Breast epithelium (tissue), 4 donors: Measurements from ENCODE around the gene CCDC47. TPM values are rescaled to one million over a fixed set of nuclear protein-coding genes. Genes with fewer than 3 reads are reported as not detected.
"Not testable (repeated sequence)": the region's sequence is repeated elsewhere in the genome, so short reads cannot be mapped to it uniquely, and the experiment has no call there.

ENCODE experiments used
- DNase-seq, 2 donors: peaks; one replicate each; pipeline ENCODE4 v3.0.0-alpha.2; 2019; ENCODE audit warnings: low spot score in 2 of 2
- H3K27ac ChIP-seq, 2 donors: fragments of 200-600 bp; sonication (generic) in 1 of 2; one replicate each; pipeline ENCODE4 v1.5.1; 2016 to 2019; ENCODE audit warnings: mild to moderate bottlenecking in 1 of 2
- H3K27me3 ChIP-seq, 2 donors: fragments of 200-600 bp; sonication (generic) in 1 of 2; one replicate each; pipeline versions ENCODE4 v1.5.1 to v1.6.0; 2017 to 2019; ENCODE audit warnings: control low read depth in 1 of 2, mild to moderate bottlenecking in 1 of 2
- H3K36me3 ChIP-seq: fragments of 200-600 bp; one replicate; pipeline ENCODE4 v1.5.1; 2019
- H3K4me1 ChIP-seq, 2 donors: fragments of 200-600 bp; sonication (generic); one replicate each; pipeline ENCODE4 v1.5.1; 2016 to 2019; ENCODE audit warnings: control low read depth in 1 of 2
- H3K4me3 ChIP-seq, 3 donors: fragments of 200-600 bp; sonication (generic); 1 replicate in 2 of 3; 2 replicates in 1 of 3; pipeline ENCODE4 v1.5.1; 2016 to 2019; ENCODE audit warnings: mild to moderate bottlenecking in 3 of 3, moderate library complexity in 2 of 3
- H3K9me3 ChIP-seq, 2 donors: fragments of 200-600 bp; sonication (generic) in 1 of 2; one replicate each; pipeline ENCODE4 v1.5.1; 2016 to 2019; ENCODE audit warnings: control low read depth in 1 of 2
- POLR2A ChIP-seq: fragments of 450-650 bp; IDR thresholded peaks from one replicate; pipeline ENCODE4 v1.6.1; 2016; ENCODE audit warnings: antibody characterized with exemption, mild to moderate bottlenecking, moderate library complexity
- POLR2AphosphoS5 ChIP-seq, 3 donors: sonication (generic); formaldehyde crosslinking; IDR thresholded peaks; one replicate each; pipeline ENCODE4 v1.6.1; 2017; ENCODE audit warnings: antibody characterized with exemption in 3 of 3
- intact Hi-C: fragments of 100-400 bp; cut with DNase I; formaldehyde crosslinking; loops from one replicate; pipeline ENCODE4 v1.15.1; 2023; ENCODE audit warnings: low total_unique reads
- total RNA-seq, 3 donors: library from RNA; depleted of rRNA; stranded (reverse); fragments of >200 nt; gene quantifications; one replicate each; pipeline ENCODE4 v1.1.0, GENCODE V29; 2016
- TF ChIP-seq, protein P1 (sequence below), 3 donors: fragments of 450-650 bp; IDR thresholded peaks; one replicate each; pipeline ENCODE4 v1.5.1; 2016 to 2017; ENCODE audit warnings: antibody characterized with exemption in 3 of 3, mild to moderate bottlenecking in 3 of 3, moderate library complexity in 3 of 3

CCDC47 gene
- total RNA-seq, 3 donors from 2014 or later = 54.1 to 89.5 (median 81.7) TPM

DNA sequence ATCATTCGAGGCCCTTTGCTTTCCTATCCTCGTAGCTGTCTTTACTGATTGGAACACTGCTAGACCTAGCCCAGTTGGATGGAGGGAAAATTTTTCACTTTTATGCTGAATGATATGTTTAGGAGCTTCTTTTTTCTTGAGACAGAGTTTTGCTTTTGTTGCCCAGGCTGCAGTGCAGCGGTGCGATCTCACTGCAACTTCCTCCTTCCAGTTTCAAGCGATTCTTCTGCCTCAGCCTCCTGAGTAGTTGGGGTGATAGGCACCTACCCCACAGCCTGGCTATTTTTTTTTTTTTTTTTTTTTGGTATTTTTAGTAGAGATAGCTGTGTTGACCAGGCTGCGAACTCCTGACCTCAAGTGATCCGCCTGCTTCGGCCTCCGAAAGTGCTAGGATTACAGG is 36.6 kb upstream of the CCDC47 start:
- Histone ChIP-seq H3K9me3 (no peaks in the 10 kb centered on the region), H3K27me3 (no peaks in the 10 kb centered on the region), H3K27ac (no peak overlapping the region), H3K36me3 (peaks cover 26% of the 10 kb centered on the region), H3K4me1 (no peaks in the 10 kb centered on the region), H3K4me3 (no peak overlapping the region)
- intact Hi-C loops = no loop called here
- DNase-seq = no peak
- no peak for TF ChIP-seq POLR2A
- TF ChIP-seq, protein P1, sequence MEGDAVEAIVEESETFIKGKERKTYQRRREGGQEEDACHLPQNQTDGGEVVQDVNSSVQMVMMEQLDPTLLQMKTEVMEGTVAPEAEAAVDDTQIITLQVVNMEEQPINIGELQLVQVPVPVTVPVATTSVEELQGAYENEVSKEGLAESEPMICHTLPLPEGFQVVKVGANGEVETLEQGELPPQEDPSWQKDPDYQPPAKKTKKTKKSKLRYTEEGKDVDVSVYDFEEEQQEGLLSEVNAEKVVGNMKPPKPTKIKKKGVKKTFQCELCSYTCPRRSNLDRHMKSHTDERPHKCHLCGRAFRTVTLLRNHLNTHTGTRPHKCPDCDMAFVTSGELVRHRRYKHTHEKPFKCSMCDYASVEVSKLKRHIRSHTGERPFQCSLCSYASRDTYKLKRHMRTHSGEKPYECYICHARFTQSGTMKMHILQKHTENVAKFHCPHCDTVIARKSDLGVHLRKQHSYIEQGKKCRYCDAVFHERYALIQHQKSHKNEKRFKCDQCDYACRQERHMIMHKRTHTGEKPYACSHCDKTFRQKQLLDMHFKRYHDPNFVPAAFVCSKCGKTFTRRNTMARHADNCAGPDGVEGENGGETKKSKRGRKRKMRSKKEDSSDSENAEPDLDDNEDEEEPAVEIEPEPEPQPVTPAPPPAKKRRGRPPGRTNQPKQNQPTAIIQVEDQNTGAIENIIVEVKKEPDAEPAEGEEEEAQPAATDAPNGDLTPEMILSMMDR (IDR thresholded peaks at IDR 0.05) = no peak

DNA sequence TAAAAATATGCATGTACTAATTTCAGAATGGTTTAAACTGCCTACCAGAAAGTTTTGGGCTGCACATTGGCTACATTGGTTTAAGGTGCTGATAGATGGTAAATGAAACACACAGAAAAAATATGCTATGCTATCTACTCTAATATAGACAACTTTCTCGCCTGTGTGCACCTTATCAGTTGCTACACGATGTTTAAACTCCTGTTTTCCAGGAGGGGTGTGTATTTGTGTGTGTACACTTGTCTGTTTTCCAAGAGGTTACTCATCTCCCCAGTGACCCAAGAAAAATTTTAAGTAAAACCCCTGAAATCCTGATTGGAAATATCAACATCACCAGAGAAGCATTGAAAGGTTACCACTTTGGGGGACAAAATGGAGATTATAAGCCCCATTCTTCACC is 32.2 kb upstream of the CCDC47 start:
- intact Hi-C loops = no loop called here
- Histone ChIP-seq H3K4me3 (no peak overlapping the region), H3K27ac (no peak overlapping the region), H3K36me3 (peaks cover 11% of the 10 kb centered on the region), H3K27me3 (no peaks in the 10 kb centered on the region), H3K9me3 (no peaks in the 10 kb centered on the region), H3K4me1 (no peaks in the 10 kb centered on the region)
- no peak for DNase-seq
- TF ChIP-seq POLR2A (no peak), POLR2AphosphoS5 (IDR thresholded peaks at IDR 0.05) (no peak)

DNA sequence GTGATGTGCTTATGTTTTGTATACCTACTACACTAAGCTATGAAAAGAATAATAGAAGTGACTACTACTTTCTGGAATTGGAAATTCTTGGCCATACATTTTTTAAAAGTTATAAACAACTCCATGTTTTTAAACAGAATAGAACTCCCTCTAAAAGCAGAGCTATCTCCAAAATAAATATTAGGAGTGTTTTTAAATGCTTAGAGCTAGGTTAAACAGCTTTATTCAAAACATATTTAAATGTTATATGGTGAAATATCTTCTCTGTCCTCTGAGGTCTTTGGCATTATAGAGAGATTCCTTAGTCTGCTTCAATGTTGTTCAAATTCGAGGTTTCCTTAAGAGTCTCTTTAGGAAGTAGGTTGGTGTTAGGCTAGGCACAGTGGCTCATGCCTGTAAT is 30.9 kb upstream of the CCDC47 start:
- no peaks in the 10 kb centered on the region for H3K27me3 ChIP-seq
- no peaks in the 10 kb centered on the region for H3K9me3 ChIP-seq
- no peak overlapping the region for H3K4me3 ChIP-seq
- H3K36me3 ChIP-seq = peaks cover 11% of the 10 kb centered on the region
- no peak for DNase-seq
- TF ChIP-seq POLR2AphosphoS5 (IDR thresholded peaks at IDR 0.05) (no peak), POLR2A (no peak)
- TF ChIP-seq, protein P1 (IDR thresholded peaks at IDR 0.05) = no peak
- no peaks in the 10 kb centered on the region for H3K4me1 ChIP-seq
- intact Hi-C loops = no loop called here
- H3K27ac ChIP-seq = no peak overlapping the region

DNA sequence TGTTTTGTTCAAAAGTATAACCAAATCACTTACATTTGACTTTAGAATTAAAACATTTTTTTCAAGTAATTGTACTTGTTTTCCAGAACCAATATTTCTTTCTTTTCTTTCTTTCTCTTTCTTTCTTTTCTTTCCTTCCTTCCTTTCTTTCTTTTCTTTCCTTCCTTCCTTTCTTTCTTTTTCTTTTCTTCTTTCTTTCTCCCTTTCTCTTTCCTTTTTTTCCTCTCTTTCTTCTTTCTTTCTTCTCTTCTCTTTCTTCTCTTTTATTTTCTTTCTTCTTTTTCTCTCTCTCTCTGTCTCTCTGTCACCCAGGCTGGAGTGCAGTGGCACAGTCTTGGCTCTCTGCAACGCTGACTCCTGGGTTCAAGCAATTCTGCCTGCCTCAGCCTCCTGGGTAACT is 27.4 kb upstream of the CCDC47 start:
- Histone ChIP-seq H3K4me3 (no peak overlapping the region), H3K27me3 (no peaks in the 10 kb centered on the region), H3K36me3 (peaks cover 12% of the 10 kb centered on the region), H3K27ac (no peak overlapping the region), H3K4me1 (no peaks in the 10 kb centered on the region), H3K9me3 (no peaks in the 10 kb centered on the region)
- intact Hi-C loops = no loop called here
- no peak for DNase-seq
- TF ChIP-seq, protein P1 (IDR thresholded peaks at IDR 0.05) = no peak
- TF ChIP-seq POLR2AphosphoS5 (IDR thresholded peaks at IDR 0.05) = no peak

DNA sequence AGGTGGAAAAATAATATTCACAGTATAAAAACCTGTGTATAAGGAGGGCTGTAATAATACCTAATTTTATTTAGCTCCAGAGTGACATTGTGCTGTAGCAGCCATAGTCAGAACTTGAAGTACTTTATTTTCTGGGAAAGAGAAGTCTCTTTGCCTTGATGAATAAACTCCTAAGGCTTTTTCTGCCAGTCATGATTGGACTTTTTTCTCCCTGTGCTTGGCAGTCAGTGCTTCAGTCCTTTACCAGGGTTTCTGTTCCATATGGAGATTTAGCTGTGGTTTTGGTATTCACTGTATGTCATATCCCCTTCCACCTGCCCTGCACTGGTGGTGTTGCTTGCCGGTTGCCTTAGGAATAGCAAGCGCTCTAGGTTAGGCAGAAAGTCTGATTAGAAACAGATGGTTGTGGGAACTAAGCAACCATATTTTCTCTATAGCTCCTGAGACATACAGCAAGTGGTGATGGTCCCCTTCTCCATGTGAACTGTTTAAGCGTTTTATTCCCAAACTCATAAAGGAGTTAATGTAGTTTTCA is 25.2 kb upstream of the CCDC47 start:
- H3K27me3 ChIP-seq = no peaks in the 10 kb centered on the region
- H3K27ac ChIP-seq = no peak overlapping the region
- no peak overlapping the region for H3K4me3 ChIP-seq
- H3K36me3 ChIP-seq = peaks cover 7% of the 10 kb centered on the region
- TF ChIP-seq, protein P1 (IDR thresholded peaks at IDR 0.05) = no peak
- TF ChIP-seq POLR2AphosphoS5 (IDR thresholded peaks at IDR 0.05) (no peak), POLR2A (no peak)
- H3K9me3 ChIP-seq = no peaks in the 10 kb centered on the region
- intact Hi-C loops = no loop called here
- DNase-seq = no peak
- no peaks in the 10 kb centered on the region for H3K4me1 ChIP-seq

DNA sequence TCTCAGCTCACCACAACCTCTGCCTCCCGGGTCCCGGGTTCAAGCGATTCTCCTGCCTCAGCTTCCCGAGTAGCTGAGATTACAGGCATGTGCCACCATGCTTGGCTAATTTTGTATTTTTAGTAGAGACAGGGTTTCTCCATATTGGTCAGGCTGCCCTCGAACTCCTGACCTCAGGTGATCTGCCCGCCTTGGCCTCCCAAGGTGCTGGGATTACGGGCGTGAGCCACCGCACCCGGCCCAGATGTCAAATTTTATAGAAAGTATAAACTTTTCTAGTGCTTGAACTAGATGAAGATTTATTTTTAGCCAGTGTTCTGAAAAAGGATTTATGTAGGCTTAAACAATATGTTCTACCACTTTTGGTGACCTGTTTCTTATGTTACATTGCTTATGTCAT is 23.0 kb upstream of the CCDC47 start:
- H3K36me3 ChIP-seq, H3K4me3 ChIP-seq, H3K27ac ChIP-seq, H3K27me3 ChIP-seq, H3K9me3 ChIP-seq, intact Hi-C loops, DNase-seq, H3K4me1 ChIP-seq: not testable (repeated sequence)
